ENCODE data around the gene SYCP3.

SYCP3 gene

DNA sequence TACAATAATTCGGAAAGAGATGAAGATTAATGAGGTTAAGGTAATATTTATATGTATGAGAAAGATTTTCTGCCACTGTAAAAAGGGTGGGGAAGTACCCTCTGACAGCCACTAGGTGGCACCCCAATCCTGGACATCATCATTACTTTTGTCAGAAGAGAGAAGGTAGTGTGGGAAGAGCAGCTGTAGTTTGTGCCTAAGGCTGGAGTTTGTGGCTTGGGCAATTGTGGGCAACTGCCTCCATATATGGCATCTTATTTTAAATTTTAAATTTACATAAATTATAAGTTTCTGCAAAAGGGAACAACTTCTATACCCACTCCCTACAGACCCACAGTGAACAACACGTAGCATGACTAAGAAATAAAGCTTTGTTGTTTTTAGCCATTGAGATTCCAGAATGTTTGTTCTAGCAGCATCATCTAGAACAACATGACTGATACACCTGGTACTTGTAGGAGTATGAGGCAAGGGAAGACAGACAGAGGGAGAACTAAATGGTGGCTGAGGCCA is 34.4 kb upstream of the SYCP3 start:
- H3K27me3 ChIP-seq (ENCODE audit: control insufficient read depth, low read length): no peaks in the 10 kb centered on the region
- H3K9me3 ChIP-seq (ENCODE audit: control insufficient read depth, insufficient read depth, low read length): no peaks in the 10 kb centered on the region
- peaks cover 50% of the 10 kb centered on the region for H3K4me1 ChIP-seq (ENCODE audit: control insufficient read depth, low read length)
- peaks cover 12% of the 10 kb centered on the region for H3F3A ChIP-seq (ENCODE audit: control insufficient read depth, insufficient read depth)
- H3K4me3 ChIP-seq (ENCODE audit: low read length): no peak overlapping the region
- H3K79me2 ChIP-seq (ENCODE audit: control insufficient read depth, low read length): no peaks in the 10 kb centered on the region
- TF ChIP-seq EZH2phosphoT487 (IDR thresholded peaks at IDR 0.05; ENCODE audit: borderline replicate concordance, low read length): no peak
- TF ChIP-seq, protein P1, sequence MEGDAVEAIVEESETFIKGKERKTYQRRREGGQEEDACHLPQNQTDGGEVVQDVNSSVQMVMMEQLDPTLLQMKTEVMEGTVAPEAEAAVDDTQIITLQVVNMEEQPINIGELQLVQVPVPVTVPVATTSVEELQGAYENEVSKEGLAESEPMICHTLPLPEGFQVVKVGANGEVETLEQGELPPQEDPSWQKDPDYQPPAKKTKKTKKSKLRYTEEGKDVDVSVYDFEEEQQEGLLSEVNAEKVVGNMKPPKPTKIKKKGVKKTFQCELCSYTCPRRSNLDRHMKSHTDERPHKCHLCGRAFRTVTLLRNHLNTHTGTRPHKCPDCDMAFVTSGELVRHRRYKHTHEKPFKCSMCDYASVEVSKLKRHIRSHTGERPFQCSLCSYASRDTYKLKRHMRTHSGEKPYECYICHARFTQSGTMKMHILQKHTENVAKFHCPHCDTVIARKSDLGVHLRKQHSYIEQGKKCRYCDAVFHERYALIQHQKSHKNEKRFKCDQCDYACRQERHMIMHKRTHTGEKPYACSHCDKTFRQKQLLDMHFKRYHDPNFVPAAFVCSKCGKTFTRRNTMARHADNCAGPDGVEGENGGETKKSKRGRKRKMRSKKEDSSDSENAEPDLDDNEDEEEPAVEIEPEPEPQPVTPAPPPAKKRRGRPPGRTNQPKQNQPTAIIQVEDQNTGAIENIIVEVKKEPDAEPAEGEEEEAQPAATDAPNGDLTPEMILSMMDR (IDR thresholded peaks at IDR 0.05; ENCODE audit: low read depth, low read length, poor library complexity, severe bottlenecking): peak; percentile 81
- peaks cover 9% of the 10 kb centered on the region; the same call in 1 of the 2 replicates for H3K36me3 ChIP-seq (ENCODE audit: control insufficient read depth, low read length)
- H4K20me1 ChIP-seq (ENCODE audit: control insufficient read depth, insufficient read depth, low read depth, low read length): no peaks in the 10 kb centered on the region
- H3K27ac ChIP-seq (ENCODE audit: low read depth, low read length): no peak overlapping the region
- no peak overlapping the region for H3K4me2 ChIP-seq (ENCODE audit: low read length)
- no peaks in the 10 kb centered on the region for H3K9me2 ChIP-seq (replicated peaks; ENCODE audit: control insufficient read depth, low read length)

DNA sequence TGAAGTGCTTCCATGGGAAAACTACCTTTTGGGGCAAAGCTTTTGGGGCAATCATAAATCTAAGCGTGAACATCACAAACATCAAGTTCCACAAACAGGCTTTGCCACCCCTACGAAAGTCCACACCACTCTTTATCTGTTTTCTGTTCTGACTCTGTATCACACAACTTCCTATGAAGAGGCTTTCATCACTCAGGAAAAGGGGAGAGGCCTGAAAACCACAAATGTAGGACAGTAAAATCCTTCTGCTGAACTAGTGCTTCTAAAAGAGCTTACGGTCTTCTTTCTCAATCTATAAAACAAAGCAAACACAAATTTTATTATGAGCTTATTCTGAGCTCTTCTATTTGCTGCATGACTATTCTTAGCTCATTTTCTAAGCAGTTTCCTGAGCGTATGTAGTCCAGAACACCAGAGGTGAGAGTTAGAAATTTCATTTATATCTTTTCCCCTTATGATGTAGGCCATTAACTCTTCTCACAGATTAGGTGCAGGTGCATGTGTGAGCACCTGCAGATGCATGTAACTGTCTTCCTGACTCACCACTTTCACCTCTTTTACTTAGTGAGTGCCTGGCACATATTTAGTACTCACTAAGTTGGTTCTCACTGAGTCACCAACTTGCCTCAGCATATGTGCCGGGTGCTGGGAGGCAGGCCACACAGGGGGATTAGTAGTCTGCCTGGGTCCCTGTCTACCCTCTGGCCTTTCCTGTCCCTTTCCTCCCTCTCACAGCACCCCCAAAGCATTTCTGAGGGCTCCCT is 32.9 kb upstream of the SYCP3 start:
- peaks cover 37% of the 10 kb centered on the region for H3K4me1 ChIP-seq (ENCODE audit: control insufficient read depth, low read length)

DNA sequence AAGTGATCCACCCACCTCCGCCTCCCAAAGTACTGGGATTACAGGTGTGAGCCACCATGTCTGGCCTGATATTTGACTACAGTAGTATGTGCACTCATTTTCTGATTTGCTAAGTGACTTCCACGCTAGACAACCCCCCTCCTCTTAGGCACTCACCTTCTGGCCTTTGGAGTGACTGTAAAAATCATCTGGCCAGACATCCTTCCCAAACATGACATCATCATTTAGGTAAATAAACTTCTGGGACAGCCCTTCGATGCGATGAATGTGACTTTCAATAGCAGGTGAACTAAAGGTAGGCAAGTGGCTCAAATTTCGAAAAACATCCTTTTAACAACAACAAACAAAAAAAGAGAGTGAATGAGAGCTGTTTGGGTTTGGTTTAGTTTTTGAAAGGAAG is 30.6 kb upstream of the SYCP3 start:
- Histone ChIP-seq H3K36me3 (ENCODE audit: control insufficient read depth, low read length) (peaks cover 8% of the 10 kb centered on the region), H3K4me2 (ENCODE audit: low read length) (no peak overlapping the region), H3K4me3 (ENCODE audit: low read length) (no peak overlapping the region), H3K27me3 (ENCODE audit: control insufficient read depth, low read length) (no peaks in the 10 kb centered on the region), H3K4me1 (ENCODE audit: control insufficient read depth, low read length) (peaks cover 29% of the 10 kb centered on the region), H3F3A (ENCODE audit: control insufficient read depth, insufficient read depth) (peaks cover 12% of the 10 kb centered on the region), H3K79me2 (ENCODE audit: control insufficient read depth, low read length) (no peaks in the 10 kb centered on the region), H3K9me2 (replicated peaks; ENCODE audit: control insufficient read depth, low read length) (no peaks in the 10 kb centered on the region), H4K20me1 (ENCODE audit: control insufficient read depth, insufficient read depth, low read depth, low read length) (no peaks in the 10 kb centered on the region), H3K9me3 (ENCODE audit: control insufficient read depth, insufficient read depth, low read length) (no peaks in the 10 kb centered on the region), H3K27ac (ENCODE audit: low read depth, low read length) (no peak overlapping the region)
- TF ChIP-seq, protein P1 (IDR thresholded peaks at IDR 0.05; ENCODE audit: low read depth, low read length, poor library complexity, severe bottlenecking): no peak
- TF ChIP-seq EZH2phosphoT487 (IDR thresholded peaks at IDR 0.05; ENCODE audit: borderline replicate concordance, low read length): no peak

More for the DNA sequence above, 32.9 kb upstream of the SYCP3 start:
- Histone ChIP-seq H3K9me3 (ENCODE audit: control insufficient read depth, insufficient read depth, low read length) (no peaks in the 10 kb centered on the region), H3K79me2 (ENCODE audit: control insufficient read depth, low read length) (no peaks in the 10 kb centered on the region), H3K27ac (ENCODE audit: low read depth, low read length) (peak overlapping the region; percentile 94), H3K9me2 (replicated peaks; ENCODE audit: control insufficient read depth, low read length) (no peaks in the 10 kb centered on the region), H3K4me2 (ENCODE audit: low read length) (peak overlapping the region; percentile 76), H3K4me3 (ENCODE audit: low read length) (peak overlapping the region; percentile 50), H3F3A (ENCODE audit: control insufficient read depth, insufficient read depth) (peaks cover 12% of the 10 kb centered on the region), H3K27me3 (ENCODE audit: control insufficient read depth, low read length) (no peaks in the 10 kb centered on the region), H3K36me3 (ENCODE audit: control insufficient read depth, low read length) (peaks cover 9% of the 10 kb centered on the region; the same call in 1 of the 2 replicates), H4K20me1 (ENCODE audit: control insufficient read depth, insufficient read depth, low read depth, low read length) (no peaks in the 10 kb centered on the region)
- TF ChIP-seq, protein P1 (IDR thresholded peaks at IDR 0.05; ENCODE audit: low read depth, low read length, poor library complexity, severe bottlenecking): no peak
